ENCODE data around the gene ROCK2.

The ROCK2 gene

GRCh38 chr2:11242542-11243174 lies 101.8 kb downstream of the ROCK2 start:
- no peak for DNase-seq (ENCODE audit: low spot score)

DNA sequence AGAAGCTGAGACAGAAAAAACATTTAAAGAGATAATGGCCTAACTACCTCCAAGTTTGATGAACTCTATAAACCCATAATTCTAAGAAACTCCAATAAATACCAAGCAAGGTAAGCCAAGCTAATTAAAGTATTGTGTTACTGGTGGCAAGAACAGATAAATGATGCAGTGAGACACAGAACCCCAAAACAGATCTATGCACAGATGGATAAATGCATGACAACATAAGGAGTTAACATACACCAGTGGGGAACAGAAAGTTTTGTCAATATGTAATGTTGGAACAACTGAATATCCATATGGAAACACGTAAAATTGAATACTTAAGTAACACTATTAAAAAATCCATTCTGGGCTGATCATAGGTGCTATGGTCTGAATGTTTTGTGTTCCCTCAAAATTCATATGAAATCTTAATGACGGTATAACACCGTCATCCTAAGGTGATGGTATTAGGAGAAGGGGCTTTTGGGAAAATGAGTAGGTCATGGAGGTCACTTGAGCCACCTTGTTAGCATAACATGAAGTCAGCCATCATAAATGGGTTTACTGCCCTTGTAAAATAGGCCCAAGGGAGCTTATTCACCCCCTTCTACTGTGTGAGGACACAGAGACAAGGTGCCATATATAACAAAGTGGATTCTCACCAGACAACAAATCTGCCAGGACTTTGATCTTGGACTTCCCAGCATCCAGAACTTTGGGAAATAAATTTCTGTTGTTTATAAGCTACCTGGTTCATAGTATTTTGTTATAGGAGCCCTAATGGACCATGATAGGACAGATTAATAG lies 102.8 kb downstream of the ROCK2 start:
- DNase-seq (ENCODE audit: low spot score): no peak
- TF ChIP-seq CTCF (IDR thresholded peaks at IDR 0.05; ENCODE audit: extremely low read depth, missing control alignments): no peak

More at GRCh38 chr2:11242542-11243174, 101.8 kb downstream of the ROCK2 start:
- no peak for TF ChIP-seq CTCF (IDR thresholded peaks at IDR 0.05; ENCODE audit: extremely low read depth, missing control alignments)

DNA sequence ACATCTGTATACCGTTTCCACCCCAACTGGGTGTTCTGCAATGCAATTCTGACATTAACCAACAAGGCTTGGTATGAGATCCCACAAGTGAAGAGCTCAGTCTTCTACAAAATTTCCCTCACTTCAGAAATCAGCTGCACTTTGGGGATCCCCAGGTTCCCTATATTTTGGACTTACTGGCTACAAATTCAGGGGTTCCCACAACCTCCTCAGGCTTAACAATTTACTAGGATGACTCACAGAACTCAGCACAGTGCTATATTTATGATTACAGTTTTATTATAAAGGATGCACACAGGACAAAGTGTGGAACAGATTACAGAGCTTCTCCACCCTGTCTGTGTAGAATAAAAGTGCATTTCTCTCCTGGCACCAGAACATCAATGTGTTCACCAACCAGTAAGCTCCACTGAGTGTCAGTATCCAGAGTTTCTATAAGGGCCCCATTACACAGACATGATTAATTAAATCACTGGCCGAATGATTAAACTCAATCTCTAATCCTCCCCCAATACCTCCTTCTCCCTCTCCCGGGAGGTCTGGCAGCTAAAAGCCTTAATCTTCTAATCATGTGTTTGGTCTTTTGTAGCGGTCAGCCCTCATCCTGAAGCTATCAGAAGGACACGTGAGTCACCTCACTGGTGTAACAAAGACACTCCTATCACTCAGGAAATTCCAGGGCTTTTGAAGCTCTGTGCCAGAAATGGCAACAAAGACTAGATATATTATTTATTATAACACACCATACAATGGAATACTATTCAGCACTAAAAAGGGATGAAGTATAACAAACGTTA lies 104.6 kb downstream of the ROCK2 start:
- no peak for TF ChIP-seq CTCF (IDR thresholded peaks at IDR 0.05; ENCODE audit: extremely low read depth, missing control alignments)
- no peak for DNase-seq (ENCODE audit: low spot score)

DNA sequence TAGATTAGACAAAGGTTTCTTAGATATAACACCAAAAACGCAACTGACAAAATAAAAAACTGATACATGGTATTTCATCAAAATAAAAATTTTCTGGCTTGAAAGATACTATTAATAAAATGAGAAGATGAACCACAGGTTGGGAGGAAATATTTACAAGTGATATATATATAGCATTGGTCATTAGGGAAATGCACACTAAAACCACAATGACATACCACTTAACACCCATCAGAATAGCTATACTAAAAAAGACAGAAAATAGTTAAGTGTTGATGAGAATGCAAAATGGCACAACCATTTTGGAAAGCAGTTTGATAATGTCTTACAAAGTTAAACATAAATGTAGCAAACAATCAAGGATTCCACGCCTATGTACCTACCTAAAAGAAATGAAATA lies 105.3 kb downstream of the ROCK2 start:
- no peak for DNase-seq (ENCODE audit: low spot score)
- no peak for TF ChIP-seq CTCF (IDR thresholded peaks at IDR 0.05; ENCODE audit: extremely low read depth, missing control alignments)

DNA sequence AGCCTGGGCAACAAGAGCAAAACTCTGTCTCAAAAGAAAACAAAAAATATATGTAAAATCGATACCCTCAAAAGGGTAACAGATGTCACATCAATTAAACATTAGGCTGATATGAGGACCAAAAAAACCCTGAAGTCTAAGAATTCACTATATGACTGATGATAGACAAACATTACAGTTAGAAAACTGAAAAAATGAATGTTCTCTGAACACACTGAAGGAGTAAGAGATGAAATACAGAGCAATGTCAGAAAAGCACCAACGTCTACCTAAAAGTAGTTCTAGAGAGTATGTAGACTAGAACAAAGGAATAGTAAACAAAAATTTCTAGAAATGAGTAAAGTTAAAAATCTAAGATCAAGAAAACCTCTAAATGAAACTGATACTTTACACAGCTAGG lies 107.3 kb downstream of the ROCK2 start:
- no peak for DNase-seq (ENCODE audit: low spot score)
- TF ChIP-seq CTCF (IDR thresholded peaks at IDR 0.05; ENCODE audit: extremely low read depth, missing control alignments): no peak

- DNase-seq (ENCODE audit: low spot score): no peak
- TF ChIP-seq CTCF (IDR thresholded peaks at IDR 0.05; ENCODE audit: extremely low read depth, missing control alignments): no peak
These were observed 108.1 kb downstream of the ROCK2 start for GRCh38 chr2:11236335-11236734.

- no peak for TF ChIP-seq CTCF (IDR thresholded peaks at IDR 0.05; ENCODE audit: extremely low read depth, missing control alignments)
- no peak for DNase-seq (ENCODE audit: low spot score)
These were observed 108.9 kb downstream of the ROCK2 start for GRCh38 chr2:11235583-11235982.

Measured in GM20000 (cell line).